GM23338 (cell line): ENCODE results near the gene OGG1.

Source experiments
- CREB1 ChIP-seq: fragments of 250-450 bp; sonication (Bioruptor Pico); IDR thresholded peaks from 2 replicates; pipeline ENCODE4 v1.5.0; 2020; ENCODE audit warnings: low read depth, mild to moderate bottlenecking, moderate library complexity
- CTCF ChIP-seq, 2 experiments: fragments of 200-600 bp in 1 of 2; sonication (generic) in 1 of 2; conservative IDR thresholded peaks; 2 replicates each; pipeline versions ENCODE4 v1.5.1 to v1.6.1; 2016 to 2017; ENCODE audit warnings: antibody characterized with exemption in 2 of 2, low read depth in 2 of 2, mild to moderate bottlenecking in 2 of 2, moderate library complexity in 1 of 2
- ETS1 ChIP-seq: IDR thresholded peaks from 2 replicates; pipeline ENCODE4 v1.6.1; 2016; ENCODE audit warnings: antibody characterized with exemption
- EZH2 ChIP-seq: fragments of 200-600 bp; sonication (generic); IDR thresholded peaks from one replicate; pipeline ENCODE4 v1.8.0; 2017; ENCODE audit warnings: antibody characterized with exemption, mild to moderate bottlenecking, low read depth; ENCODE audit not compliant: unreplicated experiment
- EZH2phosphoT487 ChIP-seq: fragments of 200-600 bp; sonication (generic); IDR thresholded peaks from one replicate; pipeline ENCODE4 v1.8.1; 2018; ENCODE audit warnings: antibody characterized with exemption; ENCODE audit not compliant: unreplicated experiment
- JUNB ChIP-seq: IDR thresholded peaks from one replicate; pipeline ENCODE4 v1.6.1; 2016; ENCODE audit warnings: antibody characterized with exemption; ENCODE audit not compliant: unreplicated experiment
- NANOG ChIP-seq: IDR thresholded peaks from 2 replicates; pipeline ENCODE4 v1.6.1; 2016; ENCODE audit warnings: antibody characterized with exemption, borderline replicate concordance
- POLR2AphosphoS5 ChIP-seq: IDR thresholded peaks from 2 replicates; pipeline ENCODE4 v1.6.1; 2016; ENCODE audit warnings: antibody characterized with exemption, low read depth
- REST ChIP-seq: IDR thresholded peaks from one replicate; pipeline ENCODE4 v1.6.1; 2018; ENCODE audit warnings: antibody characterized with exemption; ENCODE audit not compliant: unreplicated experiment
- STAT1 ChIP-seq: IDR thresholded peaks from one replicate; pipeline ENCODE4 v1.6.1; 2016; ENCODE audit warnings: antibody characterized with exemption; ENCODE audit not compliant: unreplicated experiment
- ZNF114 ChIP-seq: fragments of 250-450 bp; sonication (Bioruptor Pico); IDR thresholded peaks from 2 replicates; pipeline ENCODE4 v1.5.0; 2020; ENCODE audit warnings: mild to moderate bottlenecking, moderate library complexity
- ZNF331 ChIP-seq: fragments of 250-450 bp; sonication (Bioruptor Pico); IDR thresholded peaks from 2 replicates; pipeline ENCODE4 v1.5.0; 2020; ENCODE audit warnings: low read depth, mild to moderate bottlenecking, moderate library complexity
- ZNF462 ChIP-seq: fragments of 250-450 bp; sonication (Bioruptor Pico); IDR thresholded peaks from 2 replicates; pipeline ENCODE4 v1.5.0; 2020; ENCODE audit warnings: mild to moderate bottlenecking, moderate library complexity

GRCh38 chr3:9786209-9786739 lies 36.5 kb downstream of the OGG1 start:
- TF ChIP-seq EZH2 (no peak), EZH2phosphoT487 (no peak), CTCF (conservative IDR thresholded peaks at IDR 0.05; ENCODE audit: low read depth in 2 of 2) (no peak), JUNB (no peak), NANOG (no peak), CREB1 (CRISPR knock-in tag) (no peak), POLR2AphosphoS5 (no peak), REST (no peak), ETS1 (no peak), ZNF462 (no peak), ZNF114 (CRISPR knock-in tag) (no peak), ZNF331 (no peak), STAT1 (no peak)
